Measurements from ENCODE around the gene CEP192.
"Not testable (repeated sequence)": the region's sequence is repeated elsewhere in the genome, so short reads cannot be mapped to it uniquely, and the experiment has no call there.

Gene CEP192

DNA sequence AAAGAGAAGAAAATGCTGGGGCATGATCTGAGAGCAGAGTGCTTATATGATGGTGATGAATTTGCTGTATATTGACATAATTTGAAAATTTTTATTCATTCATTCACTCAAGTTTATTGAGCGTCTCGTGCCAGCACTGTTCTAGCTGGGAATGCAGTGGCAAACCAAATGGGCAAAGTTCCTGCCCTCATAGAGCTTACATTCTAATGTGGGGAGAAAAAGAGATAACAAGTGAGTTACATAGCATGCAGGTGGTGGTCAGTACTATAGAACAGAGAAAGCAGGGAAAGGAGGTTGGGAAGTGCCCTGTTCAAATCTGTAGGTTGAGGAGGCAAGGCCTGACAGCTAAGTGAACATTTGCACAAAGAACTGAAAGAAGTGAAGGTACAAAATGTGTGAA lies 4.3 kb downstream of the CEP192 start:
- DNase-seq (ENCODE audit: low read depth): no peak

DNA sequence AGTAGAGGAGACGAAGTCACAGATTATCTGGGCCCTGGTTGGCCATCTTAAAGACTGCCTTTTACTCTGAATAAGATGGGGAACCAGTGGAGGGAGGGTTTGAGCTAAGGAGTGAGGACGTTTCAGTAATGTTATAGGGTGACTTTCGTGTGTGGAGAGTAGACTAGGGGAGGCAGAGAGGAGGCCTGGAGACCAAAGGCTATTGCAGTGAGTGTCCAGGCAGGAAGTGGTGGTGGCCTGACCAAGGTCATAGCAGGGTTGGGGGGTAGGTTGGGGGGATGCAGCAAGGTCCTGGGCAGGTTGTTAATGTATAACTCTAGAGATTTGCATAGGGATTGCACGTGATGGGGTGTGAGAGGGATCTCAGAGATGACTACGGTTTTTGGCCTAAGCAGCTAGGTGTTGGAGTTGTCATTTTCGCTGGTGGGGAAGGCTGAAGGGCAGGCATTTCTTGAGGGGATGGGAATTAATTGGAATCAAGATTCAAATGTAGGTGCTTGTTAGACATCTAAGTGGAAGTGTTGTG lies 4.9 kb downstream of the CEP192 start:
- DNase-seq (ENCODE audit: low read depth): no peak

DNA sequence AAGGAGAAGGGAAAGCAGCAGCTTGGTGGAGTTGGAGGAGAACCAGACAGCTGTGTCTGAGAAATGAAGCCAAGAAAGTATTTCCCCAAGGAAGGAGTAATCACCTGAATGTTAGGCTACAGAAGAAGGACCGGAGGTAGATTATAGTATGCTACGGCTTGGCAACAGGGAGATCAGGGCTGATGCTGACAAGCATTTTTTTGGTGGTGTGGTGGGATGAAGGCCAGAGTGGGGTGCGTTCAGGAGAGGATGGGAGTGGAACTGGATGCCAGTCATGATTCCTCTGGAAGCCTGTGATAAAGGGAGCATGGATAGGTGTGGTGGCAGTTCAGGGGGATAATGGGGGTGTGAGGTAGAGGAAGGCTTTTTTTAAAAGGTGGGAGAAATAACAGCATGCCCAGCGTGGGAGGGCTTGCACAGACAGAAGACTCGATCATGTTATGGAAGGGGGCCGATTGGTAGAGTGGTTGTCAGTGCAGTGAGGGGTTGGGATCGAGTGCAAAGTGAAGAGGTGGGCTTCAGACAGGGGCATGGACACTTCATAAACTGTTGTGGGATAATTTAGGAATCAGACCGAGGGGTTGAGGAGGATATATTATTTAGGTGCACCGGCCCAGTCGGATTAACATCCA lies 5.6 kb downstream of the CEP192 start:
- no peak for DNase-seq (ENCODE audit: low read depth)

DNA sequence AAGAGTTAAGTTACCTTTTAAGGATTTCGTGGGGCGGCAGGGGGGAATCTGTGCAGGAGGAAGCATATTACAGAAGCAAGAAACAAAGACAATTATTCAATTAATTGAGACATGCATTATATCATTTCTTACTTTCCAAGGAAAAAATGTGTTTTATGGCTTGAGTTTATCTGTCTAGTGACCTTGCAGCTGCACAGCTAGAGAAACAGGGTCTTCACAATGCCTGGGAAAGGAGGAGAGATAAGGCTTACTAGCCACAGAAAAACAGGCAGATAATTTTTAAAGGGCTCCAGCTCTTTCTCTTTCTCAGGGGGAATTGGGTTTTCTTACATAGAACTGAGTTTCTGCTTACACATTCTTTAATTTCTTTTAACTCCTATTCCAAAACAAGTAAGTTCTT lies 6.2 kb downstream of the CEP192 start:
- DNase-seq (ENCODE audit: low read depth): not testable (repeated sequence)

DNA sequence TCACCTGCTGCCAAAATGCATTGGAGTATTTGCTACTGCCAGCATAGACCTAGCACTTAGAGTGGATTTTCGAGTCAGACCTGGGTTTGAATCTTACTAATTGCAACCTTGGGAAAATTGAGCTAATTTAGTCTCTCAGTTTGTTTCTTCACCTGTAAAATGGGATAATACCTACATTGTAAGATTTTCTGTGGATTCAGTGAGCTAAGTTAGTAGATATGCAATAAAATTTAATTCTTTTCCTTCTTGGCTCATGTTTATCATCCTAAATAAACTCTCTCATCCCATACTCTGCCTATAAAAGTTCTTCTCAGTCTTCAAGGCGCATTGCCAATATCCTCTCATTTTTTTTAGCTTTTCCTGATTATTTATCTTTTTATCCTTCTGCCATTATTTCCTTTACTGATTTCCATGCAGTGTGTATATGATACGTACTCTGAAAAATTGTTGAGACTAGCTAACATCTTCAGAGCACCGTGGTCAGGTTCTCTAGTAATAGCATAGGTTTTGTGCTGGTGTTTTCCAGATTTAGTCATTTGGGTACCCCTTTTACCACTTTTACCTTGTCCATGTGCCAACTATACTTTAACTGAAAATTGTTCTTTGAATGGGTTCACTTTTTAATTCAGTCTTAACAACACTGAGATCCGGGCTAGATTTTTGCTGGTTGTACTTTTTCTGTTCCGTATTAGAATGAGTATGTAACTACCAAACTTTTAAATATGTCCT lies 7.3 kb downstream of the CEP192 start:
- no peak for DNase-seq (ENCODE audit: low read depth)

DNA sequence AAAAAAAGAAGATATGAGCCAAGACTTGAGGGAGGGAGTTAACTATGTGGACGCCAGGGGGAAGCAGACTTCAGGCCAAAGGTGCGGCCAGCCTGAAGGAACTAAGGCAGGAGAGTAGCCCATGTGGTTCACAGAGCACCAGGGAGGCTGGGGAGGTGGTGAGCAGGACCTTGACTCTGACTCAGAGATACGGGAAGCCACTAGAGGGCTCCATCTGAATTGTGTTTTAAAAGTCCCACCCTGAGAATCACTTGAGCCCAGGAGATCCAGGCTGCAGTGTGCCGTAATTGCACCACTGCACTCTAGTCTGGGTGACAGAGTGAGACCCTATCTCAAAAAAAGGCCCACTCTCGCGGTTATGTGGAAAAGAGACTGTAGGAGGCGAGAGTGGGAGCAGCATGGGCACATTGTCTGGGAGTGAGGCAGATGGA lies 12.3 kb downstream of the CEP192 start:
- no peak for DNase-seq (ENCODE audit: low read depth)

DNA sequence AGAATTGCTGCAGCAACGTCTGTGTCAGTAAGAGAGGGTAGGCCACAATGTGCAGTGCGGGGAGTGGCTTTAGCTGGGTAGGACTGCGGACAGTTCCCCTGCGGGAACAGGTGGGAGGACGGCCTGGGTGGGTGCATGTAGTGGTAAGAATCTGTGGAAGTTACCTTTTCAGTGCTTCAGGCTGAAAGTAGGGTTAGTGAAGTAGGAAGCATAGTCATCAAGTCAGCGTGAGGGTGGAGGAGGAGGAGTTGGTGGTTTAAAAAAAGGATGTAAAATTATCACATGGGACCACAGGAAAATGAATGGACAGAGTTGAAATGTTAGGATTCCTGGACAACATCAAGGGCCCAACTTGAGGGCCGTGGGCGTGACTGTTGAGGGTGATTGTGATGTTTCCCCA lies 13.2 kb downstream of the CEP192 start:
- no peak for DNase-seq (ENCODE audit: low read depth)

DNA sequence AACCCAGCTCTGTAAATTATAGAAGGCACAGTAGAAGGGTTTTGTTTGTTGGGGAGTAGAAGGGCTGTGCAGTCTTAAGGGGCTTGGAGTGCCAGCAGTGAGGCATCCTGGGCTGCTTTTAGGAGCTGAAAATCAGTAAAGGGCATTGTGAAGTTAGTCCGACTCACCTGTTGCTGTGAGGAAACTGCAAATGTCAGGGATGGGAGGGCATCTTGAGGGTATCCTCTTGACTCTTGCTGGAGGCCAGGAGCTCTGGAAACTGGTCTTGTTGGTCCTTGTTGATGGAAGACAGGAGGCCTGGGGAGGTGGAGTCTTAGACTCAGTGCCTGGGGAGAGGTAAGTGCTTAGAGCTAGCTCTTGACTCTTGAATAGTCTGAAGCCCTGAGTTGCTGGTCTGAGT lies 14.1 kb downstream of the CEP192 start:
- DNase-seq (ENCODE audit: low read depth): no peak

DNA sequence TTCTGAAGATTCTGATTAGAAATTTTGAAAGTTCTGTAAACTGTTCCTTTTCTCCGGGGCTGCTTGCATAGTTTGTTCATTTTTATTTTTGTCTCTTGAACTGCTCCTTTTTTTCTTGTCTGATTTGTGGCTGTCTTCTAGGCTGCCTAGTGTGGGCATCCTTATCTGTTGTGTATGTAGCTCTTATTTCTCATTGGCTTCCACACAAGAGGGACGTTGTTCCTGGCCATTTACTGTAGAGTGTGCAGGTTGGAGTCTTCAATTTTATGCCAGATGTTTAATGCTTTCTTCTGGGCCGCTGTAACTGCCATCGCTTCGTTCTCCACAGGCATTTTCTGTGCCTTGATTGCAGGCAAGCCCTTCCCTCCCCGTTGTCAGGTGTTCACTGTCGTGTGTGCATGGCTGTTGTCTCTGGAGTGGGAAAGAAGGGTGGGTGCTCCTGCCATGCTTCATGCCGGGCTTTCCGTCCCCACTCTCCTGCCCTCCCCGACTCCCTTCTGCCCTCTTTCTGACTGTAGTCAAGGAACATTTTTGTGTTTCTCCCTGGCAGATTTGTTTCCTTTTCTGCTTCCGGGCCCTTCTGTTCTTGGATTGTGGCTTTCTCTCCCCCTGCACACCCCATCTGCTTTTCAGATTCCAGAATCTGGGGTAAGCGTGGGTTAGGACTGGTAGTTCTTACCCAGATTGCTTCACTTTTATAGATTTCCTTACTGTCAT lies 15.5 kb downstream of the CEP192 start:
- no peak for DNase-seq (ENCODE audit: low read depth)

DNA sequence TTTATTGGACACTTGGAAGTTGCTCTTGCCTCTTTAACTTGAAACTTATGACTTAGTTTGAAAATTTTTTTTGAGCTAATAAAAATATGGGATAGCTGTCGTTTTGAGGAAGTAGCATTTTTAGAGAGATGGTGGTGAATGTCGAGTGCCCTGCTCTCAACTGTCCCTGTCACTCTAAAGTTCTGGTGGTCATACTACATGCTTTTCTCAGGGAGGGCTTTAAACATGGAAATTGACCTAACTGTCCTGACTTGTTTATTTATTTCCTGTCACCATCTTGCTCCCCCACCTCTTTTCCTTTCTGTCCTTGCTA lies 16.0 kb downstream of the CEP192 start:
- no peak for DNase-seq (ENCODE audit: low read depth)

DNA sequence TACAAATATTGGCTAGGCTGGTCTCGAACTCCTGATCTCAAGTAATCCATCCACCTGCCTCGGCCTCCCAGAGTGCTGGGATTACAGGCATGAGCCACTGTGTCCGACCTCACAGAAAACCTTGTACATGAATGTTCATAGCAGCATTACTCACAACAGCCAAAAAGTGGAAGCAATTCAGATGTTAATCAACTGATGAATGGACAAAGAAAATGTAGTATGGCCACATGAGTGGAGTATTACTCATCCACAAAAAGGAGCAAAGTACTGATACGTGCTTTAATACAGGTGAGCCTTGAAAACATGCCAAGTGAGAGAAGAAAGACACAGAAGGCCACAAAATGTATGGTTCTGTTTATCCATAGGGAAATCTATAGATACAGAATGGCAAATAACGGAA lies 20.6 kb downstream of the CEP192 start:
- DNase-seq (ENCODE audit: low read depth): no peak

DNA sequence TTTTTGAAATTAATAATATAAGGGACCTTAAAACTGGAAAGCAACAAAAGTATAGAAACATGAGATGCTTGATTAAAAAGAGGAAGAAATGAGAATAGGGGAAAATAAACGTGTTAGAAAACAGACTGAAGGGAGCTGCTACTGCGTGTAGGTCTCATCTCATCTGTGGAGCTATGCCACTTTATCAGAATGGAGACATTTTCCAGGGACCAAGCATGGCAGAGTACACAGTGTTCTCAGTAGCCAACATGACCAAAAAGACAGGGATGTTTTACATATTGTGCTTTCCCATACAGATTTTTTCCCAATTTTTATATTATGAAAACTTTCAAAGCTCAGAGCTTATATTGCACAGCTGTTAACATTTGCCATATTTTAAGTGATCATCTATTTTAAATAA lies 23.1 kb downstream of the CEP192 start:
- no peak for DNase-seq (ENCODE audit: low read depth)

DNA sequence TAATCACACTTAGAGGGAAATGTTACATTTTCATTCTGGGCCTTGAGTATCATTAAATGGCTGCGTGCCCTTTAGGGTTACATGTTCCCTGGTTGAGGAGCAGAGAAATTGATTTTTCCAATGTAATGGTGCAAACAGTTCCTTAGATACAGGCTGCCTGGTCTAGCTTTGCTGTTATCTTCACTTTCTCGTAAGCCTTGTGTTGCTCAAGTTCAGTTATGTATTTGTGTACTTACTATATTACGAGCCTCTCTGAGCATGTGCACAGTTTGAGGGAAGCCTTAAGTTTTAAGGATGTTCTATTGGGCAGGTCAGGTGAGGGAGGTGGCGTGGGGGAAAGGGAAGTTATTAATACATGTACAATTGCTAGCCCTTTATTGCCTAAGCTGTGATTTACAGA lies 23.7 kb downstream of the CEP192 start:
- DNase-seq (ENCODE audit: low read depth): no peak

DNA sequence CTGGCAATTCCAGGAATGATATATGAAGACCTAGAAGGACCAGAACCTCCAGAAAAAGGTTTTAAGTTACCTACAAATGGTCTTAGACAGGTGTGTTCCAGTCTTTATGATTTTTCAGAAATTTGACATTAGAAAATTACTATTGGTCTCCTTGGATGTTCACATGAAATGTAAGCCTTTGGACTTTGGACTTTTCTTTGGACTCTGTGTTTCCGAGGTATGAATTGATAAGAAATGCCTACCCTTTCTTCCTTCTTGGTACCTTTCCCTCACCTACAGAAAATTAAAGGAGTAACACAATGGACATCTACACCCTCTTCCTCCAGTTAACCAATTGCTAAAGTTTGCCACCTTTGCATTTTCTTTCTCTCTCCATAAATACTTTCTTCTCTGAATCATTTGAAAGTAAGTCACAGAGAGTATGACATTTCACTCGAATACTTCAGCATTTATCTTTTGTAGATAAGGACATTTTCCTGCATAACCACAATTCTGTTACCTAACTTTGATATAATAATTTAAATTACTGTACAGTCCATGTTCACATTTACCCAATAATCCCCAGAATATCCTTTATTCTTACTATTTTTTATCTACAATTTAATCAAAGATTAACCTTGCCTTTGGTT lies 26.2 kb downstream of the CEP192 start:
- DNase-seq (ENCODE audit: low read depth): no peak

DNA sequence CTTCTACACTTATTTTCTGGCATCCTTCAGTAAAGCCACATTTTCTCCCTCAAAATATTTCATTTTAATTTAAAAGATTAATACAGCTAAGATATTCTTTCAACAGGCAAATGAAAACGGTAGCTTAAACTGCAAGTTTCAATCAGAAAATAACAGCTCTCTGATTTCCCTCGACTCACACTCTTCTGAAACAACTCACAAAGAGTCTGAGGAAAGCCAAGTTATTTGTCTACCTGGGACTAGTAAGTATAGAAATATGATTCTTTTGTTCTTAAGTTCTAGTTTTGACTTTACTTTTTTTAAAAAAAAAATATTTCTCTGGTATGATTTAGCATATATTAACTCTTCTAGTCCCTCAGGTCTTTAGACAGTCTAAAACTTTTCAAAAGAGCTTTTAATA lies 27.2 kb downstream of the CEP192 start:
- no peak for DNase-seq (ENCODE audit: low read depth)

DNA sequence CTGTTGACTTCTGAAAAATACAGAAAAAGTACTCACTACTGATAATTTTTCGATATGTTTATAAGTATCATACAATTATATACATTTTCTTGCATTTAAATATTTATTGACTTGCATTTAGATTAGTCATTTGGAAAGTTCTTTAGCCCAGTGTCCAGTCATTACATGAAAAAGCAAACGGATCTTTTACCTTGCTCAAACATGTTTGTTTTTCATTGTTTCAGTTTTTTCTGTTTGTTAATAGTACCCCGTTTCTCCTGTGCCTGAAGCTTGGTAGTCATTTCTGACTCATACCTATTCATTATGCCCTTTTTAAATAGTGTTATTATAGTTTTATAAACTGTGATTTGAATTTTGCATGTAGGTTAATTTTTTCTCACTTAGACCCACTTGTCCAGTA lies 28.1 kb downstream of the CEP192 start:
- DNase-seq (ENCODE audit: low read depth): no peak

DNA sequence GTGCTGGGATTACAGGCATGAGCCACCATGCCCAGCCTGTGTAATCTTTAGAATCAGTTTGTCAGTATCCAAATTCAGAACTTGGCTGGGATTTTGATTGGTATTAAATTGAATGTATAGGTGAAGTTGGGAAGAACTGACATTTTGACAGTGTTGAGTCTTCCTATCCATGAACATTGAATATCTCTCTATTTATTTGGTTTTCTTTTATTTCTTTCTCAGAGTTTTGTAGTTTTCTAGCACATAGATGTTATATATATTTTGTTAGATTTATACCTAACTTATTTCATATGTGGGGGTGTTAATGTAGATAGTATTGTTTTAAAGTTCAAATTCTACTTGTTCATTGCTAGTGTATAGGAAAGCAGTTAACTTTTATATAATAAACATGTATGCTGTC lies 31.5 kb downstream of the CEP192 start:
- DNase-seq (ENCODE audit: low read depth): no peak

DNA sequence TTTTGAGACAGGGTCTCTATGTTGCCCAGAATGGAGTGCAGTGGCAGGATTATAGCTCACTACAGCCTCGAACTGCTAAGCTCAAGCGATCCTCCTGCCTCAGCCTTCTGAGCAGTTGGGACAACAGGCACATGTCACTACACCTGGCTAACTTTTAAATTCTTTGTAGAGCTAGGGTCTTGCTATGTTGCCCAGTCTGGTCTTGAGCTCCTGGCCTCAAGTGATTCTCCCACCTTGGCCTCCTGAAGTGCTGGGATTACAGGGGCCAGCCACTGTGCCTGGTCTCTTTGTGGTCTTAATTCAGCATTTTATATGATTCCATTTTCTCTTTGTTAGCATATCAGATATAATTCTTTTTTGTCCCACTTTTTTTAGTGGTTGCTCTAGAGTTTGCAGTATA lies 34.1 kb downstream of the CEP192 start:
- DNase-seq (ENCODE audit: low read depth): no peak

DNA sequence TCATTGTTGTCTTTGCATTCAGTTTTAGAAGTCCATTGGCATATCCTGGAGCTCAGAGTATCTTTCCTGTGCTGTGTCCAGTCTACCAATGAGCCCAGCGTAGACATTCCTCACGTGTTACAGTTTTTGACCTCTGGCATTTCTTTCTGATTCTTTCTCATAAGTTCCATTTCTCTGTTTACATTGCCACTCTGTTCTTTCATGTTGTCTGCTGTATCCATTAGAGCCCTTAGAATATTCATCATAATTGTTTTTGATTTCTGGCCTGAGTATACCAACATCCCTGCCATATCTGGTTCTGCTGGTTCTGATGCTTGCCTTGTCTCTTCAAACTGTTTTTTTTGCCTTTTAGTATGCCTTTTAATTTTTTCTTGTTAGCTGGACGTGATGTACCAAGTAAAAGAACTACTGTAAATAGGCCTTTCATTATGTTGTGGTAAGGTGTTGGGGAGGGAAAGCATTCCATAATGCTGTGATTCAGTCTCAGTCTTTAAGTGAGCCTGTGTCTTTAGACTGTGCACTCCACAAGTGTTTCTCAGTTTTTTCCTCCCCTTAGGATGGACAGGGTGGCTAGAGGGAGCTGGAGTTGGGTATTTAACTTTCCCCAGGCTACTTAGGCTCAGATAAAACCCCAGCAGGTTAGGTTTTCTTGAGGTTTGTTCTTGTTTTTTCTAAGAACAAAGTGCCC lies 35.6 kb downstream of the CEP192 start:
- no peak for DNase-seq (ENCODE audit: low read depth)

DNA sequence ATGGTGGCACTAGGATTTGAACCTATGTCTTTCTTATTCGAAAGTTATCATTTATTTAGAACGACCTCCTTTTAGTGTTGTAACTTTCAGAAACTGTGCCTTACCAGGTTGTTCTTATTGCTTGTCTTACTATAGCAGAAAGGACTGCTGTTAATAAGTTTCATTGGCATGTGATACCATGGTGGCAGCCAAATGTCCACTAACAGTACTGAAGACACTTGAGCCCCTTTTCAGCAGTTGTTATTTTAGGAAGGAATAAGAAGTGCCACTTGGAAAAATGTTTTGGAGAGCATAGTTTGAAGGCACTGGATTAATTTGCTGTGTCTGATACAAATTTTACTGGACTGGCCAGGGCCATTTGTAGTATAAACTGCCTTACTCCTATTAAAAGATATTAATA lies 37.7 kb downstream of the CEP192 start:
- DNase-seq (ENCODE audit: low read depth): no peak

DNA sequence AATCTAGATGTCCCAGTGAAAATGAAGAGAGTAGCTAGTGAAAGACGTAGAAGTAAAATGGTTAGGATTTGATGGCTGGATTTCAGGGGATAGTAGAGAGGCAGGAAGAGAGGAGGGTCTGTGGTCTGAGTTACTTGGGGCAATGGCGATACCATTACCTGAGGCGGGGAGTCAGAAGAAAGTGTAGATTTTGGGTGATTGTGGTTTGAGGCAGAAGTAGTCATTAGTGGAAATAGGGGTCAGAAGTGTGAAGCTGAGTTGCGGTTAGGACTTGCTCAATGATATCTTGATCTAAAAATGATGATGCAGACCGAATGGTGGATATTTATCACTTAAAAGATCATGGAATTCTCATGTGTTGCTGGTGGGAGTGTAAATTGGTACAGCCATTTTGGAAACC lies 41.0 kb downstream of the CEP192 start:
- DNase-seq (ENCODE audit: low read depth): no peak

DNA sequence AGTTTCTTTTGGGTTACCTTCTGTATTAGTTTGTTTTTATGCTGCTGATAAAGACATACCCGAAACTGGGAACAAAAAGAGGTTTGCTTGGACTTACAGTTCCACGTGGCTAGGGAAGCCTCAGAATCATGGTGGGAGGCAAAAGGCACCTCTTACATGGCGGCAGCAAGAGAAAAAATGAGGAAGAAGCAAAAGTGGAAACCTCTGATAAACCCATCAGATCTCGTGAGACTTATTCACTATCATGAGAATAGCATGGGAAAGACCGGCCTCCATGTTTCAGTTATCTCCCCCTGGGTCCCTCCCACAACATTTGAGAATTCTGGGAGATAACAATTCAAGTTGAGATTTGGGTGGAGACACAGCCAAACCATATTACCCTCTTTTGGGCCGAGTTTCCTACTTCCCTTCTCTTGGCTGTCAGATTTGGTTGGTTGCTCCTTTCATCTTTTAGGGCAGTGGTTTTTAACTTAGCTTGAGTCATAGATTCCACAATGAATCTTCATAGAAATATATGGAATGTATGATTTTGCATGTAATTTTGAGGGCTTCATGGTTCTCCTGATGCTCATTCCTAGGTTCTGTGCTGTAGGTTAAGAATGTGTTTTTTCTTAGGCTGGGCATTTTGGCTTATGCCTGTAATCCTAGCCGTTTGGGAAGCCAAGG lies 44.2 kb downstream of the CEP192 start:
- no peak for DNase-seq (ENCODE audit: low read depth)

Data from activated T-cell treated with anti-CD3 and anti-CD28 coated beads for 48 hours (primary cell).